Hepatocyte (in vitro differentiated cells): ENCODE data around the gene MAPK8. TPM values are rescaled to one million over a fixed set of nuclear protein-coding genes. Genes with fewer than 3 reads are reported as not detected.

Experiments
- DNase-seq: peaks from one replicate; pipeline ENCODE4 v3.0.0-alpha.2; 2016; ENCODE audit warnings: low spot score
- H2AFZ ChIP-seq: fragments of 200-600 bp; sonication (generic); 2 replicates; pipeline ENCODE4 v1.6.0; 2016; ENCODE audit warnings: antibody characterized with exemption, mild to moderate bottlenecking
- H3K27ac ChIP-seq: fragments of 200-600 bp; sonication (generic); 2 replicates; pipeline ENCODE4 v1.5.1; 2016; ENCODE audit warnings: mild to moderate bottlenecking
- H3K27me3 ChIP-seq: fragments of 200-600 bp; sonication (generic); 2 replicates; pipeline ENCODE4 v1.6.1; 2016
- H3K36me3 ChIP-seq: fragments of 200-600 bp; sonication (generic); replicated peaks from 2 replicates; pipeline ENCODE4 v1.5.1; 2016; ENCODE audit warnings: low read depth; ENCODE audit not compliant: insufficient read depth
- H3K4me1 ChIP-seq: fragments of 200-600 bp; sonication (generic); 2 replicates; pipeline ENCODE4 v1.5.1; 2016; ENCODE audit warnings: mild to moderate bottlenecking, moderate library complexity; ENCODE audit not compliant: insufficient read depth
- H3K4me2 ChIP-seq: fragments of 200-600 bp; sonication (generic); 2 replicates; pipeline ENCODE4 v1.6.0; 2016
- H3K4me3 ChIP-seq: fragments of 200-600 bp; sonication (generic); 2 replicates; pipeline ENCODE4 v1.5.1; 2016; ENCODE audit warnings: mild to moderate bottlenecking
- H3K79me2 ChIP-seq: fragments of 200-600 bp; sonication (generic); 2 replicates; pipeline ENCODE4 v1.6.0; 2017; ENCODE audit warnings: mild to moderate bottlenecking
- H3K9me2 ChIP-seq: fragments of 200-600 bp; sonication (generic); replicated peaks from 2 replicates; pipeline ENCODE4 v1.6.0; 2017; ENCODE audit warnings: mild to moderate bottlenecking; ENCODE audit not compliant: insufficient read depth
- H3K9me3 ChIP-seq: fragments of 200-600 bp; sonication (generic); 2 replicates; pipeline ENCODE4 v1.5.1; 2016; ENCODE audit warnings: low read depth, mild to moderate bottlenecking
- H4K20me1 ChIP-seq: fragments of 200-600 bp; sonication (generic); 2 replicates; pipeline ENCODE4 v1.6.0; 2016; ENCODE audit warnings: mild to moderate bottlenecking; ENCODE audit not compliant: insufficient read depth, poor library complexity, severe bottlenecking
- EZH2 ChIP-seq: fragments of 200-600 bp; sonication (generic); IDR thresholded peaks from 2 replicates; pipeline ENCODE4 v1.6.1; 2016; ENCODE audit warnings: antibody characterized with exemption, mild to moderate bottlenecking, borderline replicate concordance
- EZH2phosphoT487 ChIP-seq: fragments of 200-600 bp; sonication (generic); IDR thresholded peaks from one replicate; pipeline ENCODE4 v1.6.1; 2018; ENCODE audit warnings: antibody characterized with exemption, mild to moderate bottlenecking, low read depth, moderate library complexity; ENCODE audit not compliant: unreplicated experiment, severe bottlenecking
- WGBS: methylation state at CpG from one replicate; pipeline ENCODE4 v1.1.6; 2016; ENCODE audit warnings: low lambda C conversion rate; ENCODE audit errors: missing lambda C conversion rate; 5-methylcytosine and 5-hydroxymethylcytosine counted together
- polyA plus RNA-seq: library from polyadenylated mRNA; unstranded; fragments of >200 nt; fragmentation: Nextera tagmentation; extraction: Ambion mirVana; gene quantifications from 2 replicates; pipeline ENCODE4 v1.2.1, GENCODE V29; 2016
- total RNA-seq: library from RNA; depleted of rRNA; stranded (reverse); fragments of >200 nt; gene quantifications from 2 replicates; pipeline ENCODE4 v1.2.3, GENCODE V29; 2014
- TF ChIP-seq, protein P1 (sequence below): fragments of 200-600 bp; sonication (generic); IDR thresholded peaks from 2 replicates; pipeline ENCODE4 v1.5.1; 2016; ENCODE audit warnings: antibody characterized with exemption, mild to moderate bottlenecking; ENCODE audit not compliant: poor library complexity

Gene MAPK8
- total and polyA plus RNA-seq, 2 experiments from 2014 or later: 20.9 to 73.2 TPM

DNA sequence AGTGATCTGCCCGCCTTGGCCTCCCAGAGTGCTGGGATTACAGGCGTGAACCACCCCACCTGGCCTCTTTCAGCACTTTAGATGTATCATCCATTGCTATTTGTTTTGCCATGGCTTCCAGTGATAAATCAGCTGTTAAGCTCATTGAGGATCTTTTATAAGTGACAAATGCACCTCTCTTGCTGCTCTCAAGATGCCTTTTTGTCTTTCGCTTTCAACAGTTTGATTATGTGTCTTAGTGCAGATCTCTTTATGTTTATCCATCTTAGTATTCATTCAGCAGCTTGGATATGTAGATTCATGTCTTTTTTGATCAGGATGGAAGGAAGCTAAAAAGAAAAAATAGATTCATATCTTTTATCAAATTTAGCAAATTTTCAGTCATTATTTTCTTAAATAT lies 105.6 kb downstream of the MAPK8 start:
- Histone ChIP-seq H3K9me2 (no peaks in the 10 kb centered on the region), H3K79me2 (no peaks in the 10 kb centered on the region), H3K27ac (no peak overlapping the region), H2AFZ (no peak overlapping the region), H3K4me3 (no peak overlapping the region), H4K20me1 (no peaks in the 10 kb centered on the region), H3K4me2 (no peak overlapping the region), H3K36me3 (no peaks in the 10 kb centered on the region), H3K27me3 (no peaks in the 10 kb centered on the region), H3K9me3 (peaks cover 11% of the 10 kb centered on the region), H3K4me1 (peaks cover 4% of the 10 kb centered on the region)
- TF ChIP-seq EZH2phosphoT487 (no peak), EZH2 (no peak)
- TF ChIP-seq, protein P1, sequence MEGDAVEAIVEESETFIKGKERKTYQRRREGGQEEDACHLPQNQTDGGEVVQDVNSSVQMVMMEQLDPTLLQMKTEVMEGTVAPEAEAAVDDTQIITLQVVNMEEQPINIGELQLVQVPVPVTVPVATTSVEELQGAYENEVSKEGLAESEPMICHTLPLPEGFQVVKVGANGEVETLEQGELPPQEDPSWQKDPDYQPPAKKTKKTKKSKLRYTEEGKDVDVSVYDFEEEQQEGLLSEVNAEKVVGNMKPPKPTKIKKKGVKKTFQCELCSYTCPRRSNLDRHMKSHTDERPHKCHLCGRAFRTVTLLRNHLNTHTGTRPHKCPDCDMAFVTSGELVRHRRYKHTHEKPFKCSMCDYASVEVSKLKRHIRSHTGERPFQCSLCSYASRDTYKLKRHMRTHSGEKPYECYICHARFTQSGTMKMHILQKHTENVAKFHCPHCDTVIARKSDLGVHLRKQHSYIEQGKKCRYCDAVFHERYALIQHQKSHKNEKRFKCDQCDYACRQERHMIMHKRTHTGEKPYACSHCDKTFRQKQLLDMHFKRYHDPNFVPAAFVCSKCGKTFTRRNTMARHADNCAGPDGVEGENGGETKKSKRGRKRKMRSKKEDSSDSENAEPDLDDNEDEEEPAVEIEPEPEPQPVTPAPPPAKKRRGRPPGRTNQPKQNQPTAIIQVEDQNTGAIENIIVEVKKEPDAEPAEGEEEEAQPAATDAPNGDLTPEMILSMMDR: no peak
- DNase-seq: no peak
- 97% methylated on average over 3 of the region's 3 CpGs for WGBS

DNA sequence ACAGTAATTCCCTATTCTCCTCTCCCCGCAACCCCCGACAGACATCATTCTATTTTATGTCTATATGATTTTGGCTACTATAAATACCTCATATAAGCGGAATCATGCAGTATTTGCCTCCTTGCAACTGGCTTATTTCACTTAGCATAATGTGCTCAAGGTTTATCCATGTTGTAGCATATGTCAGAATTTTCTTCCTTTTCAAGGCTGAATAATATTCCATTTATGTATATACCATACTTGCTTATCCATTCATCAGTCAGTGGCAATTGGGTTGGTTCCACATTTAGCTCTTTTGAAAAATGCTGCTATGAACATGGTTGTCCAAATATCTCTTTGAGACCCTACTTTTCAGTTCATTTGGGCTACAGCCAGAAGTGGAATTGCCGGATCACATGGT lies 106.5 kb downstream of the MAPK8 start:
- TF ChIP-seq, protein P1: no peak
- TF ChIP-seq EZH2 (no peak), EZH2phosphoT487 (no peak)
- no peaks in the 10 kb centered on the region for H3K9me2 ChIP-seq
- H2AFZ ChIP-seq: no peak overlapping the region
- H3K4me2 ChIP-seq: no peak overlapping the region
- no peak overlapping the region for H3K4me3 ChIP-seq
- no peaks in the 10 kb centered on the region for H3K27me3 ChIP-seq
- H3K4me1 ChIP-seq: peaks cover 7% of the 10 kb centered on the region
- WGBS: 98% methylated on average over 4 of the region's 4 CpGs
- H3K79me2 ChIP-seq: no peaks in the 10 kb centered on the region
- H3K9me3 ChIP-seq: peaks cover 11% of the 10 kb centered on the region
- no peak for DNase-seq
- no peak overlapping the region for H3K27ac ChIP-seq
- no peaks in the 10 kb centered on the region for H4K20me1 ChIP-seq
- no peaks in the 10 kb centered on the region for H3K36me3 ChIP-seq

DNA sequence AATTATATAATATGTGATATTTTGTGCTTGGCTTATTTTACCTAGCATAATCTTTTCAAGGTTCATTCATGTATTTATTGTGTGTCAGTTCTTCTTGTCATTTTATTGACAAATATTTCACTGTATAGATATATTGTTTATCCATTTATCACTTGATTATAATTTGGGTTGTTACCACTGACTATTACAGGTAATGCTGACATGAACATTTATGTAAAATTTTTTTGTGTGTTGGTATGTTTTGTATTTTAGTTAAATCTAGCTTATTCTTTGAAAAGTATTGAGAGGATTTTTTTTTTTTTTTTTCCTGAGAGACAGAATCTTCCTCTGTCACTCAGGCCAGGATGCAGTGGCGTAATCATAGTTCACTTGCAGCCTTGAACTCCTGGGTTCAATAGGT lies 107.7 kb downstream of the MAPK8 start:
- Histone ChIP-seq H3K9me2 (no peaks in the 10 kb centered on the region), H4K20me1 (no peaks in the 10 kb centered on the region)

More for the DNA sequence above, 107.7 kb downstream of the MAPK8 start:
- no peaks in the 10 kb centered on the region for H3K27me3 ChIP-seq
- no peak overlapping the region for H3K4me2 ChIP-seq
- H3K4me1 ChIP-seq: peaks cover 7% of the 10 kb centered on the region
- TF ChIP-seq, protein P1: no peak
- TF ChIP-seq EZH2phosphoT487 (no peak), EZH2 (no peak)
- no peak overlapping the region for H3K27ac ChIP-seq
- no peak for DNase-seq
- H3K79me2 ChIP-seq: no peaks in the 10 kb centered on the region
- H2AFZ ChIP-seq: no peak overlapping the region
- no peak overlapping the region for H3K4me3 ChIP-seq
- no peaks in the 10 kb centered on the region for H3K36me3 ChIP-seq
- H3K9me3 ChIP-seq: peaks cover 11% of the 10 kb centered on the region
- 96% methylated on average over 1 of the region's 1 CpG for WGBS
